ENCODE measurements around the gene PYM1. TPM values are rescaled to one million over a fixed set of nuclear protein-coding genes. Genes with fewer than 3 reads are reported as not detected.

The PYM1 gene
- 20.7 and 33.4 TPM in 2 replicates for total RNA-seq

DNA sequence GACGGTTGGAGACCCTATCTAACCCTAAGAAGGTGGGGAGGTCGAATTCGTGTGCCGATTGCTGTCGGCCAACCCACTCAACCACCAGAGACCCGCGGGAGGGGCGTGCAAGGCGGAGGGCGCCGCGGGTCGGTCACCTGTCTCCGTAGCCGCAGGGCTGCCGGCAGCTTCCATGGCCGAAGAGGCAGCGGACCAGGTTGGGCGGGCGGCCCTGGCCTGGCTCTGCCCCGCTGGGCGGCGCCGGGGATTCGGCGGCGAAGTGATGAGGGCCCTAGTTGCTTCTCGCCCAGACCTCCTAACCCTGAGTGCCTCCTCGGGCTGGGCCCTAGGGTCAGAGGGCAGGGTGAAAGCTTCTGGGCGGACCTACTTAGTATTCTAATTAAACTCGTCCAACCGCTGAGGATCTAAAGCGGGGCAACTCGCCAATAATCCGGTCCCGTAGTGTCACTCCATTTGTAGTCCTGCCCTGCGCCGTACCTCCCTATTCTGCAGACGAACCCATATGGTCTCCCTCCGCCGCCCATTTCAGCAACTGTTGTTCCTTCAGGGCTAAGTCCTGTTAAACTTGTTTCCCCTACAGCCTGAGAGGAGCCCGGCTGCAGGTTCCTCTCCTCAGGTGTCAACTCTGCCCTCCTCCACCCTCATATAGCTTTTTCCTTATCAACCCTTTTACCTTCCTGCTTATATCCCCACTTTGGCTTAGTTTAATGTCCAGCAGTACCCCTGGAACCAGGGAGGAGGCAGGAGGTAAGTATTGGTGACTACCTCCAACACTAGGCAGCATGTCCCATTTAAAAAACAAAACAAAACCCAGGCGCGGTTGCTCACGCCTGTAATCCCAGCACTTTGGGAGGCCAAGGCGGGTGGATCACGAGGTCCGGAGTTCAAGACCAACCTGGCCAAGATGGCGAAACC lies at the start of gene PYM1:
Gene PYM1 (minus strand): TSS at position 307 of the 915 bp plus-strand sequence. CDS start 133 bp downstream, at position 174.

DNA sequence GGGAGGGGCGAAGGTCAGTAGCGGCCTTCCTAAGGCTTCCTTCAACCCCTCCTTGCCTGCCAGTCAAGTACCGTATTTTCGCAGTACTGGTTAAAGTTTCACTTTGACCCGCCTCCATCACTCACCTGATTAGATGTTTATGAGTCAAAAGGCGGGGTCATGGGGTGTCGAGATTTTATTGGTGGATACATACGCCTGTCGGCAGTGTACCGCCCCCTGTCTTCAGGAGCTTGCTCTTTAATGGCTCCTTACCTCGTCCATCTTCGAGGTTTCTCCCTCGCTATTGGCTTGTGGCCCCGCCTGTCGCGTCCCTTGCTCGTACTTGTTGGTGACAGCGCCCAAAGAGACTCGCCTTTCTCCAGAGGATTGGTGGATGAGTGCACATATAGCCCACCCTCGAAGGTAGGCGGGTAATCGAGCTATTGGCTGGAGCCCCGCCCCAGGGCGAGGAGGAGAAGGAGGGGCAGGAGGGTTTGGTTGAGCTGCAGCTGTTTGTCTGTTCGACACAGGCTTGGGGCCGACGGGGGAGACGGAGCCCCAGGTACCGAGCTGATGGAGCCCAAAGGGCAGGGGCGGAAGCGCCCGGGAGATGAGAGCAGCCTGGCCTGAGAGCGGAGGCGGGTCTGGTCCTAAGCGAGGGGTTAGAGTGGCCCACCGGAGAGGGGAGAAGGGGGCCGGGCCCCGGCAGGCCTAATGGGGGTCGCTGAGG lies 46.1 kb upstream of the PYM1 start, which contains the start of gene RAB5B:
Gene RAB5B (plus strand): TSS at position 480 of the 709 bp plus-strand sequence. CDS start 12,883 bp downstream, outside the sequence.

DNA sequence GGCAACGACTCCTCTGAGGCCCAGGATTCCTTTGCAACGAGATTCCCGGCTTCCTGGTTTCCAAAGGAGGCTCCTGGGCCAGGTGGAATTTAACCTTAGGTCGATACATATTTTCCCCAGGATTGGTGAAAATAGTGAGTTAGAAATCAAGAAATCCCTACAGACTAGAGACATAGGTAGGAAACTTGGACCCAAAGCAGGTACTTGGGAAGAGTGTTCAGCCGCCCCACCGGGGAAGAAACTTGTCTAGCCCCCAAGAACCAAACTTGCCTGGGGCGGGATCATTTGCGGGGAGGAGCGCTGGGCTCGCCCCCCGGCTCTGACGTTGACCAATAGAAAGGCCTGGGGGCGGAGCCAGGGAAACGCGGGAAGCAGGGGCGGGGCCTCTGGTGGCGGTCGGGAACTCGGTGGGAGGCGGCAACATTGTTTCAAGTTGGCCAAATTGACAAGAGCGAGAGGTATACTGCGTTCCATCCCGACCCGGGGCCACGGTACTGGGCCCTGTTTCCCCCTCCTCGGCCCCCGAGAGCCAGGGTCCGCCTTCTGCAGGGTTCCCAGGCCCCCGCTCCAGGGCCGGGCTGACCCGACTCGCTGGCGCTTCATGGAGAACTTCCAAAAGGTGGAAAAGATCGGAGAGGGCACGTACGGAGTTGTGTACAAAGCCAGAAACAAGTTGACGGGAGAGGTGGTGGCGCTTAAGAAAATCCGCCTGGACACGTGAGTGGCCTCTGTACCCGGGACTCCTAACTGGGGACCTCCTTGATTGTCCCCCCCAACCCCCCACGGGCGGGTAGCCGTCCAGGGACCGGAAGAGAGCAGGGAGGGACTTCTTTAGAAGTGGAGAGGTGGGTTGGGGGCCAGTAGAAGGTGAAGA lies 39.0 kb upstream of the PYM1 start, which contains the start of gene CDK2:
Gene CDK2 (plus strand): TSS at position 423 of the 874 bp plus-strand sequence. CDS start 179 bp downstream, at position 602.

DNA sequence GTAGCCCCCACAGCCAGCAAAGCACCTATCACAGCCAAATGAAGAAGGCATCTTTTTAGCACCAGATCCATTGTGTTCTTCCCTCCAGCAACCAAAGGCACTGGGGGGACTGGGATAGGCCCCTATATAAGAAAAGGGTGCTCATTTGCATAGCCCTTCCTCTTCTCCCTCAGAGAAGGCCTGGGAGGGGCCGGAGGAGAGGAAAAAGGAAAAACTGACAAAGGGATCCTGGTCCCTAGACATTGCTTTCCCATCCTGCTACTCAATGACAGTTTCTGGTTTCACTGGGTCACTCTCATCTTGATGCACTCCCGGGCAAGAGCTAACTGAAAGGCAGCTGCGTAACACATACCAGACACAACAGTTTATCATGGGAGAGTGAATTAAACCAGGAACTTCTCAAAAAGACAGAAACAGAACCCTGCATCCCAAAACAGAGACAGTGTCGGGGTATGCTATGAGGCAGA lies 38.3 kb upstream of the PYM1 start, which contains the start of gene PMEL:
Gene PMEL (minus strand): TSS at position 102 of the 467 bp plus-strand sequence. CDS start 31 bp downstream, at position 71.

DNA sequence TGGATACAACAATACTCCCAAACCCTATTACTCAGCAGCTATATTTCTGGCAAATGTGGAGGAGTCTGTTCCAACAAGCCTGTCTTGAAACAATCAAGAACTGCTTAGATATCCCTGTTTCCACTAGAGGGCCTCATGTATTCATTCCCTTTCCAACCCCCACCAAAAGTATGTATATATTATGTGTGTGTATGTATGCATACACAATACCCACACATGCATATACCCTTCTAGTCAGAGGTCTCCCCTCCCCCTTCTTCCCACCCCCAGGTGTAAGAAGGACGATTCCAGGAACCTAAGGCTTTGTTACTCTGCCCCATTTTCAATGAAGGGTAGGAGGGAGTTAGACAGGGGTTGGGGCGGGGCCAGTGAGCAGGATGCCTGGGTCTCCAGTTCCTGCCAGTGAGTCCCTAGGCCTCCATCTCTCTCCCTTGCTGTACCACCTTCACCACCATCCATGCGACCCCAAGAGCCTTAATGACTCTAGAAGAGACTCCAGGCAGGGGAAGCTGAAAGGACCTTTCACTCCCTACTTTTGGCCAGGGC lies 3.1 kb upstream of the PYM1 start, which contains the start of gene DGKA:
Gene DGKA (plus strand): TSS at position 392 of the 546 bp plus-strand sequence. CDS start 5,342 bp downstream, outside the sequence.

Other genes starting within 250 kb of the PYM1 start
- 0.22 and 0.39 TPM in 2 replicates for gene ITGA7, start 220.0 kb downstream of the PYM1 start, total RNA-seq
- gene BLOC1S1, start 211.8 kb downstream of the PYM1 start, total RNA-seq: 33.4 and 64.9 TPM in 2 replicates
- 2.3 and 5.9 TPM in 2 replicates for gene RDH5, start 207.5 kb downstream of the PYM1 start, total RNA-seq
- 692 and 1,100 TPM in 2 replicates for gene CD63, start 198.9 kb downstream of the PYM1 start, total RNA-seq
- gene GDF11, start 184.8 kb downstream of the PYM1 start, total RNA-seq: 1.6 and 5.3 TPM in 2 replicates
- 45.9 and 68.3 TPM in 2 replicates for gene SARNP, start 110.2 kb downstream of the PYM1 start, total RNA-seq
- gene ORMDL2, start 109.9 kb downstream of the PYM1 start, total RNA-seq: 19.2 and 36.0 TPM in 2 replicates
- 42.8 and 55.3 TPM in 2 replicates for gene DNAJC14, start 98.3 kb downstream of the PYM1 start, total RNA-seq
- 4.7 and 4.9 TPM in 2 replicates for gene MMP19, start 85.0 kb downstream of the PYM1 start, total RNA-seq
- 143 and 269 TPM in 2 replicates for gene DGKA, start 3.3 kb upstream of the PYM1 start, total RNA-seq
- 2.1 and 7.1 TPM in 2 replicates for gene PMEL, start 38.1 kb upstream of the PYM1 start, total RNA-seq
- gene CDK2, start 38.9 kb upstream of the PYM1 start, total RNA-seq: 50.5 and 62.8 TPM in 2 replicates
- gene RAB5B, start 46.2 kb upstream of the PYM1 start, total RNA-seq: 87.6 and 122 TPM in 2 replicates
- 17.7 and 21.8 TPM in 2 replicates for gene SUOX, start 69.4 kb upstream of the PYM1 start, total RNA-seq
- 0.79 and 2.1 TPM in 2 replicates for gene IKZF4, start 93.1 kb upstream of the PYM1 start, total RNA-seq
- gene RPS26, start 114.0 kb upstream of the PYM1 start, total RNA-seq: 265 and 520 TPM in 2 replicates
- 51.7 and 74.6 TPM in 2 replicates for gene ERBB3, start 152.3 kb upstream of the PYM1 start, total RNA-seq
- 96.2 and 117 TPM in 2 replicates for gene PA2G4, start 176.7 kb upstream of the PYM1 start, total RNA-seq
- 1,239 and 5,034 TPM in 2 replicates for gene RPL41, start 188.7 kb upstream of the PYM1 start, total RNA-seq
- 5.9 and 6.0 TPM in 2 replicates for gene ZC3H10, start 190.4 kb upstream of the PYM1 start, total RNA-seq
- 100 and 157 TPM in 2 replicates for gene ESYT1, start 200.4 kb upstream of the PYM1 start, total RNA-seq
- gene MYL6B, start 224.7 kb upstream of the PYM1 start, total RNA-seq: 53.4 and 63.1 TPM in 2 replicates
- gene MYL6, start 230.5 kb upstream of the PYM1 start, total RNA-seq: 928 and 1,710 TPM in 2 replicates